ENCODE results near the gene CLMN. TPM values are rescaled to one million over a fixed set of nuclear protein-coding genes. Genes with fewer than 3 reads are reported as not detected.

CLMN gene
- polyA plus RNA-seq, 1 donor from 2014 or later: 0.57 TPM

DNA sequence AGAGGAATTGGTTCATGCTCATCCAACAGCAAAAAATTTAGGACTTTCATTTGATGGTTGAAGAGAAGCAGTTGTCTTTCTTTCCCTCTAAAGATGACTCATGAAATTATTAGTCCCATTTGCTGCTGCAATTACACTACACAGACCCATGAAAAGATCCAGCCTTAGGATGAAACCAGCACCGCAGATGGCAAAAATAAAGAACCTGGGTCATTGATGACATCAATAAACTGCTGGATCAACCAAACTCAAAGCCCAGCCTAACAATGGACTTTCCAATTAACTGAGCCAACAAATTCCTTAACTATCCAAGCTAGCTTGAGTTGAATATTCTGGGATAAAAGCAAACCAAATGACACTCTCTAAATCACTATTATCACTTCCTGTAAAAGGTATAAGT is 183.1 kb downstream of the CLMN start:
- Histone ChIP-seq H4K20me1 (ENCODE audit: insufficient read depth) (no peaks in the 10 kb centered on the region), H3K9ac (ENCODE audit: low read length) (no peak overlapping the region), H3K27me3 (ENCODE audit: insufficient read depth, low read depth, low read length) (no peaks in the 10 kb centered on the region), H3K27ac (ENCODE audit: low read length) (no peak overlapping the region), H3K4me2 (ENCODE audit: low read length) (no peak overlapping the region), H3K9me2 (ENCODE audit: insufficient read depth, low read length) (no peaks in the 10 kb centered on the region), H3K9me3 (ENCODE audit: low read length) (no peaks in the 10 kb centered on the region), H3F3A (ENCODE audit: insufficient read depth, low read length, poor library complexity, severe bottlenecking) (no peaks in the 10 kb centered on the region), H3K36me3 (ENCODE audit: insufficient read depth, low read length) (no peaks in the 10 kb centered on the region), H3K79me2 (replicated peaks; ENCODE audit: insufficient read depth, low read length) (peaks cover 49% of the 10 kb centered on the region), H3K4me3 (ENCODE audit: low read length) (no peak overlapping the region), H2AFZ (ENCODE audit: low read depth, low read length) (no peak overlapping the region)
- TF ChIP-seq MXI1 (conservative IDR thresholded peaks at IDR 0.05; ENCODE audit: poor library complexity, severe bottlenecking) (no peak), EP300 (conservative IDR thresholded peaks at IDR 0.05; ENCODE audit: poor library complexity, severe bottlenecking) (no peak), POLR2AphosphoS5 (IDR thresholded peaks at IDR 0.05) (no peak)
- TF ChIP-seq, protein P1, sequence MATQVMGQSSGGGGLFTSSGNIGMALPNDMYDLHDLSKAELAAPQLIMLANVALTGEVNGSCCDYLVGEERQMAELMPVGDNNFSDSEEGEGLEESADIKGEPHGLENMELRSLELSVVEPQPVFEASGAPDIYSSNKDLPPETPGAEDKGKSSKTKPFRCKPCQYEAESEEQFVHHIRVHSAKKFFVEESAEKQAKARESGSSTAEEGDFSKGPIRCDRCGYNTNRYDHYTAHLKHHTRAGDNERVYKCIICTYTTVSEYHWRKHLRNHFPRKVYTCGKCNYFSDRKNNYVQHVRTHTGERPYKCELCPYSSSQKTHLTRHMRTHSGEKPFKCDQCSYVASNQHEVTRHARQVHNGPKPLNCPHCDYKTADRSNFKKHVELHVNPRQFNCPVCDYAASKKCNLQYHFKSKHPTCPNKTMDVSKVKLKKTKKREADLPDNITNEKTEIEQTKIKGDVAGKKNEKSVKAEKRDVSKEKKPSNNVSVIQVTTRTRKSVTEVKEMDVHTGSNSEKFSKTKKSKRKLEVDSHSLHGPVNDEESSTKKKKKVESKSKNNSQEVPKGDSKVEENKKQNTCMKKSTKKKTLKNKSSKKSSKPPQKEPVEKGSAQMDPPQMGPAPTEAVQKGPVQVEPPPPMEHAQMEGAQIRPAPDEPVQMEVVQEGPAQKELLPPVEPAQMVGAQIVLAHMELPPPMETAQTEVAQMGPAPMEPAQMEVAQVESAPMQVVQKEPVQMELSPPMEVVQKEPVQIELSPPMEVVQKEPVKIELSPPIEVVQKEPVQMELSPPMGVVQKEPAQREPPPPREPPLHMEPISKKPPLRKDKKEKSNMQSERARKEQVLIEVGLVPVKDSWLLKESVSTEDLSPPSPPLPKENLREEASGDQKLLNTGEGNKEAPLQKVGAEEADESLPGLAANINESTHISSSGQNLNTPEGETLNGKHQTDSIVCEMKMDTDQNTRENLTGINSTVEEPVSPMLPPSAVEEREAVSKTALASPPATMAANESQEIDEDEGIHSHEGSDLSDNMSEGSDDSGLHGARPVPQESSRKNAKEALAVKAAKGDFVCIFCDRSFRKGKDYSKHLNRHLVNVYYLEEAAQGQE (IDR thresholded peaks at IDR 0.05; ENCODE audit: borderline replicate concordance): no peak

DNA sequence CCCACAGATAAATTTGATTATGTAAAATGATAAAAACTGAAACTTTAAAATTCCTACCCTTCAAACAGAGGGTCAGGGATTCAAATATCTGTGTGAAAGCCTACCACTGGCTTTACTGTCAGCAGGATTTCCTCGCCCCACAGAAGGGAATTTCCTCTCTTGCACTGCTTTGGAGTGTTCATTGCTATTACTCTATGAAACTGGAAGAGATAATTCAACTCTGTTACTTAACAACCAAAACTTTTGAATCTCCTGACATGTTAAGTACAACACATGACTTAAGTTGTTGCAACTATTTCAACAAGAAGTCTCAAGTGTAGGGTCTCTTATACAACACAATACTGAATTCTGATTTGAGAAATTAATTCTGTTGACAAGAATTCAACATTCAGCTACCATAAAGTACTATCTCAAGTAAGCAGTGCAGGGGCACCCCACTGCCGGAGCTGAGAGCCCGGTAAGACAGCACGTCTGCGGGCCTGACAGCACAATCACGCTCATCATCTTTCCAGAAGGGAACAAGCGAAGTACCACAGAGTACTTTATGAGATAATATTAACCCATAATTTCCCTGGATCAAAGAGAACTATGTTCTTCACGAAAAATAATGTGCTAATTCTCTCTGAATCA is 185.3 kb downstream of the CLMN start:
- H3K27ac ChIP-seq (ENCODE audit: low read length): no peak overlapping the region
- H4K20me1 ChIP-seq (ENCODE audit: insufficient read depth): no peaks in the 10 kb centered on the region

More for the DNA sequence above, 185.3 kb downstream of the CLMN start:
- H3K79me2 ChIP-seq (replicated peaks; ENCODE audit: insufficient read depth, low read length): peaks cover 28% of the 10 kb centered on the region
- H3K4me3 ChIP-seq (ENCODE audit: low read length): no peak overlapping the region
- H3F3A ChIP-seq (ENCODE audit: insufficient read depth, low read length, poor library complexity, severe bottlenecking): no peaks in the 10 kb centered on the region
- no peaks in the 10 kb centered on the region for H3K9me3 ChIP-seq (ENCODE audit: low read length)
- no peak overlapping the region for H2AFZ ChIP-seq (ENCODE audit: low read depth, low read length)
- H3K9me2 ChIP-seq (ENCODE audit: insufficient read depth, low read length): no peaks in the 10 kb centered on the region
- no peak overlapping the region for H3K4me2 ChIP-seq (ENCODE audit: low read length)
- TF ChIP-seq POLR2AphosphoS5 (IDR thresholded peaks at IDR 0.05) (no peak), RAD21 (conservative IDR thresholded peaks at IDR 0.05) (no peak), EP300 (conservative IDR thresholded peaks at IDR 0.05; ENCODE audit: poor library complexity, severe bottlenecking) (no peak), SMC3 (conservative IDR thresholded peaks at IDR 0.05; ENCODE audit: poor library complexity) (no peak), MXI1 (conservative IDR thresholded peaks at IDR 0.05; ENCODE audit: poor library complexity, severe bottlenecking) (no peak), TAF1 (IDR thresholded peaks at IDR 0.05; ENCODE audit: low read depth) (no peak), EZH2 (IDR thresholded peaks at IDR 0.05; ENCODE audit: borderline replicate concordance, insufficient read depth, low read length, poor library complexity, severe bottlenecking) (no peak)
- TF ChIP-seq, protein P2, sequence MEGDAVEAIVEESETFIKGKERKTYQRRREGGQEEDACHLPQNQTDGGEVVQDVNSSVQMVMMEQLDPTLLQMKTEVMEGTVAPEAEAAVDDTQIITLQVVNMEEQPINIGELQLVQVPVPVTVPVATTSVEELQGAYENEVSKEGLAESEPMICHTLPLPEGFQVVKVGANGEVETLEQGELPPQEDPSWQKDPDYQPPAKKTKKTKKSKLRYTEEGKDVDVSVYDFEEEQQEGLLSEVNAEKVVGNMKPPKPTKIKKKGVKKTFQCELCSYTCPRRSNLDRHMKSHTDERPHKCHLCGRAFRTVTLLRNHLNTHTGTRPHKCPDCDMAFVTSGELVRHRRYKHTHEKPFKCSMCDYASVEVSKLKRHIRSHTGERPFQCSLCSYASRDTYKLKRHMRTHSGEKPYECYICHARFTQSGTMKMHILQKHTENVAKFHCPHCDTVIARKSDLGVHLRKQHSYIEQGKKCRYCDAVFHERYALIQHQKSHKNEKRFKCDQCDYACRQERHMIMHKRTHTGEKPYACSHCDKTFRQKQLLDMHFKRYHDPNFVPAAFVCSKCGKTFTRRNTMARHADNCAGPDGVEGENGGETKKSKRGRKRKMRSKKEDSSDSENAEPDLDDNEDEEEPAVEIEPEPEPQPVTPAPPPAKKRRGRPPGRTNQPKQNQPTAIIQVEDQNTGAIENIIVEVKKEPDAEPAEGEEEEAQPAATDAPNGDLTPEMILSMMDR (IDR thresholded peaks at IDR 0.05; ENCODE audit: poor library complexity, severe bottlenecking): no peak
- TF ChIP-seq, protein P1 (IDR thresholded peaks at IDR 0.05; ENCODE audit: borderline replicate concordance): no peak
- H3K27me3 ChIP-seq (ENCODE audit: insufficient read depth, low read depth, low read length): no peaks in the 10 kb centered on the region
- H3K9ac ChIP-seq (ENCODE audit: low read length): no peak overlapping the region
- no peaks in the 10 kb centered on the region for H3K36me3 ChIP-seq (ENCODE audit: insufficient read depth, low read length)

Measured in neural cell (in vitro differentiated cells).